GM12878 (cell line): ENCODE measurements around the gene AGBL1. TPM values are rescaled to one million over a fixed set of nuclear protein-coding genes. Genes with fewer than 3 reads are reported as not detected.

Experiments used
- ATAC-seq: fragments of 200-7000 bp; cut with Tn5 transposase; 3 replicates; pipeline ENCODE4 v1.9.1; 2020; ENCODE audit warnings: mild to moderate bottlenecking, moderate library complexity
- BruUV-seq: library from RNA; stranded (reverse); fragments of 400-500 nt; replicated peaks from 2 replicates; lab custom pipeline; 2021; lab: Mats Ljungman, UMichigan
- CTCF ChIA-PET: fragments of 300-600 bp; sonication (Branson Sonifier 250); formaldehyde crosslinking; extraction: SDS; loops from one replicate; lab custom pipeline; 2021; ENCODE audit warnings: inconsistent platforms; lab: Yijun Ruan, JAX
- POLR2A ChIA-PET: fragments of 350-600 bp; formaldehyde crosslinking; extraction: SDS; loops from one replicate; lab custom pipeline; 2021; ENCODE audit warnings: inconsistent platforms; lab: Charles Lee
- RAD21 ChIA-PET: fragments of 300-600 bp; sonication (Branson Sonifier 250); formaldehyde crosslinking; loops from one replicate; lab custom pipeline; 2023; ENCODE audit warnings: antibody characterized with exemption; ENCODE audit not compliant: unreplicated experiment; lab: Charles Lee
- SMC1A ChIA-PET: fragments of 300-600 bp; sonication (Branson Sonifier 250); formaldehyde crosslinking; loops from one replicate; lab custom pipeline; 2023; ENCODE audit not compliant: unreplicated experiment, uncharacterized antibody; lab: Charles Lee
- DNase-seq: peaks from one replicate; pipeline ENCODE4 v3.0.0-alpha.2; 2011; ENCODE audit warnings: low read depth, low spot score
- FAIRE-seq: peaks from 3 replicates; lab custom pipeline; 2011; peaks lifted over from hg19 to GRCh38; lab: Jason Lieb, UNC
- H2AFZ ChIP-seq: 2 replicates; pipeline ENCODE4 v1.6.0; 2011; ENCODE audit warnings: low read depth, low read length, control low read depth; ENCODE audit not compliant: control insufficient read depth
- H3K27ac ChIP-seq: 2 replicates; pipeline ENCODE4 v1.5.1; 2011; ENCODE audit warnings: control low read depth; ENCODE audit not compliant: control insufficient read depth, insufficient read depth
- H3K27me3 ChIP-seq, 2 experiments: replicated peaks in 1 of 2; 2 replicates each; pipeline versions ENCODE4 v1.6.0 to v1.6.1; 2011; ENCODE audit warnings: low read length in 1 of 2; ENCODE audit not compliant: control insufficient read depth in 2 of 2, insufficient read depth in 2 of 2
- H3K36me3 ChIP-seq, 2 experiments: 2 replicates each; pipeline ENCODE4 v1.5.1; 2011; ENCODE audit warnings: low read length in 1 of 2; ENCODE audit not compliant: control insufficient read depth in 2 of 2, insufficient read depth in 2 of 2
- H3K4me1 ChIP-seq: 2 replicates; pipeline ENCODE4 v1.6.1; 2011; ENCODE audit warnings: mild to moderate bottlenecking, low read length, moderate library complexity, mixed read lengths; ENCODE audit not compliant: control insufficient read depth, insufficient read depth
- H3K4me2 ChIP-seq: 2 replicates; pipeline ENCODE4 v1.6.0; 2011; ENCODE audit warnings: control low read depth; ENCODE audit not compliant: control insufficient read depth, insufficient read depth
- H3K4me3 ChIP-seq: fragments of 200-600 bp; sonication (generic); 2 replicates; pipeline ENCODE4 v1.5.1; 2016
- H3K79me2 ChIP-seq: 2 replicates; pipeline ENCODE4 v1.6.0; 2011; ENCODE audit warnings: low read length; ENCODE audit not compliant: control insufficient read depth, insufficient read depth
- H3K9ac ChIP-seq: 2 replicates; pipeline ENCODE4 v1.8.0; 2011; ENCODE audit warnings: low read length, control low read depth, mixed read lengths; ENCODE audit not compliant: control insufficient read depth, insufficient read depth
- H3K9me3 ChIP-seq: replicated peaks from 3 replicates; pipeline ENCODE4 v1.5.1; 2011; ENCODE audit warnings: mild to moderate bottlenecking, low read length; ENCODE audit not compliant: control insufficient read depth, insufficient read depth
- H4K20me1 ChIP-seq: 2 replicates; pipeline ENCODE4 v1.6.0; 2011; ENCODE audit not compliant: control insufficient read depth, insufficient read depth
- RB1 ChIP-seq: fragments of 450-650 bp; formaldehyde crosslinking; IDR thresholded peaks from 2 replicates; pipeline ENCODE4 v1.6.1; 2017; ENCODE audit warnings: mild to moderate bottlenecking, borderline replicate concordance
- SPI1 ChIP-seq: IDR thresholded peaks from 2 replicates; pipeline ENCODE4 v1.6.1; 2011; ENCODE audit warnings: low read depth, mild to moderate bottlenecking, low read length, moderate library complexity, borderline replicate concordance; ENCODE audit not compliant: insufficient read depth
- TCF12 ChIP-seq: IDR thresholded peaks from 2 replicates; pipeline ENCODE4 v1.6.1; 2011; ENCODE audit warnings: low read depth, mild to moderate bottlenecking, low read length
- ZBED1 ChIP-seq: IDR thresholded peaks from 2 replicates; pipeline ENCODE4 v1.6.1; 2016; ENCODE audit warnings: borderline replicate concordance
- WGBS: methylation state at CpG from one replicate; pipeline ENCODE4 v1.1.6; 2016; ENCODE audit warnings: low lambda C conversion rate; ENCODE audit not compliant: insufficient replicate concordance, insufficient coverage; ENCODE audit errors: missing lambda C conversion rate; 5-methylcytosine and 5-hydroxymethylcytosine counted together
- in situ Hi-C: fragments of 300-500 bp; cut with MboI; formaldehyde crosslinking; loops from 9 replicates; pipeline ENCODE4 v1.14.3; 2018; ENCODE audit warnings: mixed read lengths
- intact Hi-C: fragments of 100-400 bp; cut with micrococcal nuclease; formaldehyde crosslinking; loops from one replicate; pipeline ENCODE4 v1.14.2; 2022; ENCODE audit not compliant: unreplicated experiment
- polyA plus RNA-seq, 11 experiments: library from polyadenylated mRNA; depleted of rRNA in 4 of 11; unstranded in 6 of 11; stranded (reverse) in 5 of 11; fragments of >200 nt; fragmentation: Nextera tagmentation in 4 of 11; fragmentation: Illumina TruSeq in 1 of 11; extraction: Ambion mirVana in 4 of 11; extraction: Trizol in 1 of 11; gene quantifications; 1 replicate in 1 of 11; 2 replicates in 10 of 11; pipeline versions ENCODE4 v1.2.1 to v1.2.3, GENCODE V29; 2011 to 2016; ENCODE audit warnings: inconsistent platforms in 2 of 11, missing spikeins in 2 of 11, low read depth in 1 of 11
- total RNA-seq, 4 experiments: library from RNA; depleted of rRNA in 3 of 4; stranded (reverse); fragments of >200 nt in 3 of 4; fragmentation: Illumina TruSeq in 1 of 4; extraction: Trizol in 1 of 4; gene quantifications; 2 replicates each; pipeline versions ENCODE4 v1.2.1 to v1.2.3, GENCODE V29; 2013 to 2021

The AGBL1 gene
- total and polyA plus RNA-seq, 10 of the 15 experiments (the other 5 are each of a cell fraction or from before 2014, with no cell fraction given), result not detected

GRCh38 chr15:86164232-86164898, 84.7 kb downstream of the AGBL1 start:
- Histone ChIP-seq H3K27ac (no peak overlapping the region), H3K4me3 (no peak overlapping the region), H3K4me1 (no peaks in the 10 kb centered on the region), H2AFZ (no peak overlapping the region), H4K20me1 (no peaks in the 10 kb centered on the region), H3K79me2 (no peaks in the 10 kb centered on the region), H3K27me3 (no peaks in the 10 kb centered on the region), H3K9ac (no peak overlapping the region), H3K9me3 (no peaks in the 10 kb centered on the region), H3K36me3 (no peaks in the 10 kb centered on the region), H3K4me2 (no peak overlapping the region)
- FAIRE-seq (no peak), ATAC-seq (no peak), DNase-seq (no peak)
- 9% methylated on average over 8 of the region's 8 CpGs for WGBS
- CTCF ChIA-PET, result interaction anchor here (0.9 kb wide), 1 partner anchor 9 kb away, joined by 3 read pairs; no protein-coding TSS in a partner anchor
- POLR2A ChIA-PET, result no interaction called here
- in situ Hi-C loops (no loop called here), intact Hi-C loops (no loop called here)
- SMC1A ChIA-PET, result no interaction called here
- BruUV-seq, result no TSS peak
- no peak for TF ChIP-seq RB1
- RAD21 ChIA-PET, result no interaction called here

- Histone ChIP-seq H3K27me3 (no peaks in the 10 kb centered on the region), H3K4me1 (no peaks in the 10 kb centered on the region), H4K20me1 (no peaks in the 10 kb centered on the region), H3K27ac (no peak overlapping the region), H3K36me3 (no peaks in the 10 kb centered on the region), H3K4me3 (no peak overlapping the region), H2AFZ (no peak overlapping the region), H3K9me3 (no peaks in the 10 kb centered on the region), H3K79me2 (no peaks in the 10 kb centered on the region), H3K9ac (no peak overlapping the region), H3K4me2 (no peak overlapping the region)
- no TSS peak for BruUV-seq
- RAD21 ChIA-PET, result no interaction called here
- POLR2A ChIA-PET, result no interaction called here
- in situ Hi-C loops (no loop called here), intact Hi-C loops (no loop called here)
- CTCF ChIA-PET, result no interaction called here
- WGBS, result 15% methylated on average over 5 of the region's 5 CpGs
- SMC1A ChIA-PET, result no interaction called here
- no peak for DNase-seq
- no peak for ATAC-seq
- no peak for FAIRE-seq
- TF ChIP-seq SPI1 (no peak), ZBED1 (no peak), TCF12 (no peak)
These were observed 85.9 kb downstream of the AGBL1 start for GRCh38 chr15:86165265-86166211.
